SK-N-MC (cell line): ENCODE results near the gene TLN1.

ENCODE experiments used
- EZH2 ChIP-seq: fragments of 200-600 bp; sonication (generic); IDR thresholded peaks from one replicate; pipeline ENCODE4 v1.6.1; 2017; ENCODE audit warnings: antibody characterized with exemption
- FOXP2 ChIP-seq: optimal IDR thresholded peaks from 2 replicates; pipeline ENCODE3; 2011; ENCODE audit warnings: mild to moderate bottlenecking, moderate library complexity; ENCODE audit not compliant: insufficient read depth; ENCODE audit errors: extremely low read length, control extremely low read depth
- POLR2AphosphoS5 ChIP-seq: IDR thresholded peaks from 2 replicates; pipeline ENCODE4 v1.6.1; 2012; ENCODE audit warnings: mild to moderate bottlenecking, low read depth, low read length, borderline replicate concordance

GRCh38 chr9:35753466-35753865 lies 21.5 kb upstream of the TLN1 start:
- TF ChIP-seq POLR2AphosphoS5 = no peak
- TF ChIP-seq EZH2 = no peak
- TF ChIP-seq FOXP2 = no peak
